PFSK-1 (cell line): Measurements from ENCODE around the gene CLPTM1L.

Source experiments
- POLR2AphosphoS5 ChIP-seq: IDR thresholded peaks from 2 replicates; pipeline ENCODE4 v1.6.1; 2012; ENCODE audit warnings: low read depth, mild to moderate bottlenecking, control low read depth, low read length, moderate library complexity
- SIN3A ChIP-seq: IDR thresholded peaks from 2 replicates; pipeline ENCODE4 v1.6.1; 2012; ENCODE audit warnings: mild to moderate bottlenecking, low read length, moderate library complexity, borderline replicate concordance; ENCODE audit not compliant: insufficient read depth
- TAF1 ChIP-seq: IDR thresholded peaks from 2 replicates; pipeline ENCODE4 v1.6.1; 2012; ENCODE audit warnings: low read length, control low read depth, borderline replicate concordance; ENCODE audit not compliant: insufficient read depth
- TF ChIP-seq, protein P1 (sequence below), 2 experiments: IDR thresholded peaks; 2 replicates each; pipeline versions ENCODE4 v1.6.1 to v1.8.0; 2011 to 2012; ENCODE audit warnings: low read depth in 2 of 2, low read length in 2 of 2, control low read depth in 1 of 2, inconsistent platforms in 1 of 2, mild to moderate bottlenecking in 1 of 2, moderate library complexity in 1 of 2; ENCODE audit not compliant: insufficient read depth in 1 of 2

DNA sequence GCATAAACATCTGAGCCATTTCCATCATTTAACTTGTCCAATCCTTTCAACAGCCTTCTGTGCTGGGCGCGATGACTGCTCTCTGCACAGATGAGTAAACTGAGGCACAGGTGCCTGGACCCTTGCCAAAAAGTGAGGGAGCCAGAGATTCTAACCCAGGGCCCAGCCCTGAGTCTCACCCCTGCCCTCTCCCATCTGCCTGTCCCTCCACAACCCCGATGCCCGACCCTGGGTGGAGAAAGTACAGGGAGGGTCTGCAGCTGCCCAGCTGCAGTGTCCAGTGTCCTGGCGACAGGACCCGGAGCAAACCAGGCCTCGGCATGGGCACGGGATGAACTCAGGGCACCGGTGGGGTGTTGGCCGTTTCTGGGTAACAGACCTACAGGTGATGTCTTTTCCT, 39.6 kb upstream of the CLPTM1L start:
- TF ChIP-seq POLR2AphosphoS5, result no peak
- TF ChIP-seq TAF1, result no peak
- TF ChIP-seq, protein P1, sequence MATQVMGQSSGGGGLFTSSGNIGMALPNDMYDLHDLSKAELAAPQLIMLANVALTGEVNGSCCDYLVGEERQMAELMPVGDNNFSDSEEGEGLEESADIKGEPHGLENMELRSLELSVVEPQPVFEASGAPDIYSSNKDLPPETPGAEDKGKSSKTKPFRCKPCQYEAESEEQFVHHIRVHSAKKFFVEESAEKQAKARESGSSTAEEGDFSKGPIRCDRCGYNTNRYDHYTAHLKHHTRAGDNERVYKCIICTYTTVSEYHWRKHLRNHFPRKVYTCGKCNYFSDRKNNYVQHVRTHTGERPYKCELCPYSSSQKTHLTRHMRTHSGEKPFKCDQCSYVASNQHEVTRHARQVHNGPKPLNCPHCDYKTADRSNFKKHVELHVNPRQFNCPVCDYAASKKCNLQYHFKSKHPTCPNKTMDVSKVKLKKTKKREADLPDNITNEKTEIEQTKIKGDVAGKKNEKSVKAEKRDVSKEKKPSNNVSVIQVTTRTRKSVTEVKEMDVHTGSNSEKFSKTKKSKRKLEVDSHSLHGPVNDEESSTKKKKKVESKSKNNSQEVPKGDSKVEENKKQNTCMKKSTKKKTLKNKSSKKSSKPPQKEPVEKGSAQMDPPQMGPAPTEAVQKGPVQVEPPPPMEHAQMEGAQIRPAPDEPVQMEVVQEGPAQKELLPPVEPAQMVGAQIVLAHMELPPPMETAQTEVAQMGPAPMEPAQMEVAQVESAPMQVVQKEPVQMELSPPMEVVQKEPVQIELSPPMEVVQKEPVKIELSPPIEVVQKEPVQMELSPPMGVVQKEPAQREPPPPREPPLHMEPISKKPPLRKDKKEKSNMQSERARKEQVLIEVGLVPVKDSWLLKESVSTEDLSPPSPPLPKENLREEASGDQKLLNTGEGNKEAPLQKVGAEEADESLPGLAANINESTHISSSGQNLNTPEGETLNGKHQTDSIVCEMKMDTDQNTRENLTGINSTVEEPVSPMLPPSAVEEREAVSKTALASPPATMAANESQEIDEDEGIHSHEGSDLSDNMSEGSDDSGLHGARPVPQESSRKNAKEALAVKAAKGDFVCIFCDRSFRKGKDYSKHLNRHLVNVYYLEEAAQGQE (IDR thresholded peaks at IDR 0.05; ENCODE audit: insufficient read depth in 1 of 2, low read depth in 2 of 2, low read length in 2 of 2), result no peak
- no peak for TF ChIP-seq SIN3A
